Measurements from ENCODE around the gene MYO18A.

MYO18A gene

GRCh38 chr17:29124135-29124924, 55.9 kb downstream of the MYO18A start:
- no peak overlapping the region for H3K4me3 ChIP-seq (ENCODE audit: low read depth, low read length)
- peak; percentile 55; the same call in 1 of the 2 replicates for TF ChIP-seq CTCF (IDR thresholded peaks at IDR 0.05; ENCODE audit: borderline replicate concordance, insufficient read depth, low read depth, low read length)

- H3K4me3 ChIP-seq (ENCODE audit: low read depth, low read length): no peak overlapping the region
- no peak for TF ChIP-seq CTCF (IDR thresholded peaks at IDR 0.05; ENCODE audit: borderline replicate concordance, insufficient read depth, low read depth, low read length)
Measured at GRCh38 chr17:29123111-29123510, 57.1 kb downstream of the MYO18A start.

- H3K4me3 ChIP-seq (ENCODE audit: low read depth, low read length): no peak overlapping the region
- TF ChIP-seq CTCF (IDR thresholded peaks at IDR 0.05; ENCODE audit: borderline replicate concordance, insufficient read depth, low read depth, low read length): no peak
Measured at GRCh38 chr17:29121442-29121841, 58.8 kb downstream of the MYO18A start.

GRCh38 chr17:29120433-29120832, 59.8 kb downstream of the MYO18A start:
- no peak for TF ChIP-seq CTCF (IDR thresholded peaks at IDR 0.05; ENCODE audit: borderline replicate concordance, insufficient read depth, low read depth, low read length)
- H3K4me3 ChIP-seq (ENCODE audit: low read depth, low read length): no peak overlapping the region

GRCh38 chr17:29119265-29119664, 60.9 kb downstream of the MYO18A start:
- no peak for TF ChIP-seq CTCF (IDR thresholded peaks at IDR 0.05; ENCODE audit: borderline replicate concordance, insufficient read depth, low read depth, low read length)
- H3K4me3 ChIP-seq (ENCODE audit: low read depth, low read length): no peak overlapping the region

- peak; percentile 96 for TF ChIP-seq CTCF (IDR thresholded peaks at IDR 0.05; ENCODE audit: borderline replicate concordance, insufficient read depth, low read depth, low read length)
- H3K4me3 ChIP-seq (ENCODE audit: low read depth, low read length): no peak overlapping the region
Measured at GRCh38 chr17:29116804-29117753, 63.1 kb downstream of the MYO18A start.
